Lung (tissue), 12 donors: ENCODE data around the gene ACVR1C. TPM values are rescaled to one million over a fixed set of nuclear protein-coding genes. Genes with fewer than 3 reads are reported as not detected.

Source experiments
- ATAC-seq: fragments of 200-7000 bp; cut with Tn5 transposase; one replicate; pipeline ENCODE4 v1.9.1; 2020; ENCODE audit warnings: moderate number of reproducible peaks; ENCODE audit not compliant: insufficient read depth, low FRiP score
- DNase-seq, 3 donors: peaks; one replicate each; pipeline ENCODE4 v3.0.0-alpha.2; 2013 to 2017
- H3K27ac ChIP-seq, 2 donors: one replicate each; pipeline ENCODE4 v1.5.1; 2013; ENCODE audit warnings: mild to moderate bottlenecking in 2 of 2, moderate library complexity in 2 of 2, control low read depth in 1 of 2, inconsistent platforms in 1 of 2, low read depth in 1 of 2, low read length in 1 of 2
- H3K27me3 ChIP-seq, 3 donors: one replicate each; pipeline ENCODE4 v1.5.1; 2013; ENCODE audit warnings: low read length in 2 of 3; ENCODE audit not compliant: control insufficient read depth in 3 of 3, insufficient read depth in 3 of 3
- H3K36me3 ChIP-seq, 4 donors: one replicate each; pipeline ENCODE4 v1.5.1; 2013; ENCODE audit warnings: low read length in 4 of 4, mild to moderate bottlenecking in 1 of 4, moderate library complexity in 1 of 4; ENCODE audit not compliant: control insufficient read depth in 4 of 4, insufficient read depth in 4 of 4
- H3K4me1 ChIP-seq, 5 donors: one replicate each; pipeline ENCODE4 v1.5.1; 2013; ENCODE audit warnings: low read length in 5 of 5, mild to moderate bottlenecking in 2 of 5, moderate library complexity in 1 of 5; ENCODE audit not compliant: control insufficient read depth in 5 of 5, insufficient read depth in 5 of 5
- H3K4me3 ChIP-seq: one replicate; pipeline ENCODE4 v1.5.1; 2013; ENCODE audit warnings: mild to moderate bottlenecking, control low read depth, moderate library complexity
- H3K9ac ChIP-seq, 2 donors: one replicate each; pipeline ENCODE4 v1.5.1; 2013; ENCODE audit warnings: low read length in 2 of 2, control low read depth in 1 of 2; ENCODE audit not compliant: insufficient read depth in 1 of 2
- H3K9me3 ChIP-seq, 4 donors: one replicate each; pipeline ENCODE4 v1.5.1; 2013; ENCODE audit warnings: low read length in 3 of 4, mild to moderate bottlenecking in 1 of 4, moderate library complexity in 1 of 4; ENCODE audit not compliant: control insufficient read depth in 4 of 4, insufficient read depth in 3 of 4
- WGBS, 2 donors: extraction: QIAGEN DNeasy Blood & Tissue Kit; methylation state at CpG; one replicate each; pipeline ENCODE4 v1.1.7; 2013; 5-methylcytosine and 5-hydroxymethylcytosine counted together
- polyA plus RNA-seq, 2 donors: library from polyadenylated mRNA; stranded (reverse); fragments of 200-250 nt; gene quantifications; one replicate each; pipeline ENCODE4 v1.2.1, GENCODE V29; 2013
- total RNA-seq, 2 donors: library from RNA; depleted of rRNA in 1 of 2; stranded (reverse); fragments of >200 nt in 1 of 2; gene quantifications; one replicate each; pipeline ENCODE4 v1.2.1, GENCODE V29; 2014 to 2021
- TF ChIP-seq, protein P1 (sequence below): IDR thresholded peaks from 2 replicates; pipeline ENCODE4 v1.5.1; 2012; ENCODE audit warnings: mild to moderate bottlenecking; ENCODE audit errors: control extremely low read depth, extremely low read depth
- donor health status: control.
- donor health status: control.
- donor health status: Bipolar disorder and iron deficiency.
- donor health status: healthy.
- donor health status: DM: yes; HTN: yes; CAD: no.

ACVR1C gene
- total and polyA plus RNA-seq, 4 donors: 0.08 to 1.9 (median 0.59) TPM

DNA sequence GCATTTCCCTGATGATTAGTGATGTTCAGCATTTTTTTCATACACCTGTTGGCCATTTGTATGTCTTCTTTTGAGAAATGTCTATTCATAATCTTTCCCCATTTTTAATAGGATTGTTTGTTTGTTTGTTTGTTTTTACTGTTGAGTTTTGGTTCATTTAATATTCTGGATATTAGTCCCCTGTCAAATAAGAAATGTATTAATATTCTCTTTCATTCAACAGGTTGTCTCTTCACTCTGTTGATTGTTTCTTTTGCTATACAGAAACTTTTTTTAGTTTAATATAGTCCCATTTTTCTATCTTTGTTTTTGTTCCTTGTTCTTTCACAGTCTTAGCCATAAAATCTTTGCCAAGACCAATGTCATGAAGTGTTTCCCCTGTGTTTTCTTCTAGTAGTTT is 22.1 kb downstream of the ACVR1C start:
- Histone ChIP-seq H3K4me3 (no peak overlapping the region), H3K9me3 (peaks cover 0 to 5% (median 0%) of the 10 kb centered on the region in 4 donors), H3K36me3 (no peaks in the 10 kb centered on the region), H3K4me1 (no peaks in the 10 kb centered on the region), H3K27me3 (peaks cover 0 to 2% (median 2%) of the 10 kb centered on the region in 3 donors), H3K9ac (no peak overlapping the region), H3K27ac (no peak overlapping the region)
- ATAC-seq (no peak), DNase-seq (no peak)
- TF ChIP-seq, protein P1, sequence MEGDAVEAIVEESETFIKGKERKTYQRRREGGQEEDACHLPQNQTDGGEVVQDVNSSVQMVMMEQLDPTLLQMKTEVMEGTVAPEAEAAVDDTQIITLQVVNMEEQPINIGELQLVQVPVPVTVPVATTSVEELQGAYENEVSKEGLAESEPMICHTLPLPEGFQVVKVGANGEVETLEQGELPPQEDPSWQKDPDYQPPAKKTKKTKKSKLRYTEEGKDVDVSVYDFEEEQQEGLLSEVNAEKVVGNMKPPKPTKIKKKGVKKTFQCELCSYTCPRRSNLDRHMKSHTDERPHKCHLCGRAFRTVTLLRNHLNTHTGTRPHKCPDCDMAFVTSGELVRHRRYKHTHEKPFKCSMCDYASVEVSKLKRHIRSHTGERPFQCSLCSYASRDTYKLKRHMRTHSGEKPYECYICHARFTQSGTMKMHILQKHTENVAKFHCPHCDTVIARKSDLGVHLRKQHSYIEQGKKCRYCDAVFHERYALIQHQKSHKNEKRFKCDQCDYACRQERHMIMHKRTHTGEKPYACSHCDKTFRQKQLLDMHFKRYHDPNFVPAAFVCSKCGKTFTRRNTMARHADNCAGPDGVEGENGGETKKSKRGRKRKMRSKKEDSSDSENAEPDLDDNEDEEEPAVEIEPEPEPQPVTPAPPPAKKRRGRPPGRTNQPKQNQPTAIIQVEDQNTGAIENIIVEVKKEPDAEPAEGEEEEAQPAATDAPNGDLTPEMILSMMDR: no peak

DNA sequence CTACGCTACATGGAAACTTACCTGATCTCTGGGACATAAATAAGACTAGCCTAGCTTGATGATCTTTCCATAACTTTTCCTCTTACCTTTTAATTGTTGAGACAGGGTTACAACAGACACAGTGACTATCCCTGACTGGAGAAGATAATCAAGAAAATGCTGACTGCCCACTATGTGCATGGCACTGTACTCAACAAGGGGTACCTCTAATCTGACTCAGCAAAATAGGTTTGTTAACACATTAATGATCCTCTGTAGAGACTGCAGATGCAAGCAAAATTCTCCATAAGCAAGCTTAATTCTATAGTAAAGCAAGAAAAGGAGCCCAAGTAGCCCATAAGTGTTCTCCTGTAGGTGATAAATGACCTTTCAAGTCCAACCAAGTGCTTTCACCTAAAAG is 25.5 kb downstream of the ACVR1C start:
- Histone ChIP-seq H3K4me1 (no peaks in the 10 kb centered on the region), H3K27me3 (peaks cover 0 to 6% (median 2%) of the 10 kb centered on the region in 3 donors), H3K9ac (no peak overlapping the region), H3K4me3 (no peak overlapping the region), H3K36me3 (no peaks in the 10 kb centered on the region), H3K9me3 (no peaks in the 10 kb centered on the region), H3K27ac (no peak overlapping the region)
- 96 to 98% methylated on average over 1 of the region's 1 CpG for WGBS, 2 donors
- DNase-seq (no peak), ATAC-seq (no peak)
- TF ChIP-seq, protein P1: no peak

DNA sequence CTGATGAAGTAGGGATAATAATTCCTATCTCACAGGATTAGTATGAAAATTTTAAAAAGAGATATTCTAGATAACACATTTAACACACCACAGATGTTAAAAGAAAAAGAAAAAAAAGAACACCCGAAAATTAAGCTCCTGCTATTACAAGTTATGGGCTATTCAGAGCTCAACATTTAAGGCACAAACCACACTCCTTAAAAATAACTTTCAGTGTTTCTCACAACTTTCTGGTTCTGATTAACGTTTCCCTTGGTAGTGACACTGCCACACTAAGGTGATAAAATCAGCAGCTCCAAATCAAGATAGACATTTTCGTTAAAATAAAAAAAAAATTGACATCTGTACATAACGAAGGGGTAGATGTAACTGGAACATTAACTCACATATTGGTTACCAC is 26.9 kb downstream of the ACVR1C start:
- H3K9ac ChIP-seq: no peak overlapping the region
- H3K4me1 ChIP-seq: peaks cover 0 to 2% (median 0%) of the 10 kb centered on the region in 5 donors
- H3K36me3 ChIP-seq: no peaks in the 10 kb centered on the region
- no peak for ATAC-seq
- H3K9me3 ChIP-seq: no peaks in the 10 kb centered on the region
- no peak for DNase-seq
- H3K27me3 ChIP-seq: peaks cover 0 to 10% (median 9%) of the 10 kb centered on the region in 3 donors
- H3K4me3 ChIP-seq: no peak overlapping the region
- WGBS, 2 donors: 77 to 87% methylated on average over 4 of the region's 4 CpGs
- TF ChIP-seq, protein P1: no peak
- H3K27ac ChIP-seq: no peak overlapping the region
